Karpas-422 (cell line): ENCODE measurements around the gene CCDC107. TPM values are rescaled to one million over a fixed set of nuclear protein-coding genes. Genes with fewer than 3 reads are reported as not detected.
A peak's percentile ranks its signal among the peaks of the same experiment; 100 is the strongest.
"Not testable (repeated sequence)": the region's sequence is repeated elsewhere in the genome, so short reads cannot be mapped to it uniquely, and the experiment has no call there.

ENCODE experiments used
- DNase-seq: peaks from one replicate; pipeline ENCODE4 v3.0.0-alpha.2; 2015
- H2AFZ ChIP-seq: fragments of 200-600 bp; sonication (generic); 2 replicates; pipeline ENCODE4 v1.6.1; 2014; ENCODE audit warnings: antibody characterized with exemption, low read length, mixed read lengths
- H3K27ac ChIP-seq: fragments of 200-600 bp; sonication (generic); 2 replicates; pipeline ENCODE4 v1.5.1; 2014; ENCODE audit warnings: mild to moderate bottlenecking, low read length, moderate library complexity
- H3K27me3 ChIP-seq: fragments of 200-600 bp; sonication (generic); 2 replicates; pipeline ENCODE4 v1.6.1; 2014; ENCODE audit warnings: low read length, mixed read lengths
- H3K36me3 ChIP-seq: fragments of 200-600 bp; sonication (generic); 2 replicates; pipeline ENCODE4 v1.6.1; 2014; ENCODE audit warnings: low read length, mixed read lengths; ENCODE audit not compliant: insufficient read depth
- H3K4me1 ChIP-seq: fragments of 200-600 bp; sonication (generic); 2 replicates; pipeline ENCODE4 v1.6.1; 2014; ENCODE audit warnings: mild to moderate bottlenecking, low read length, mixed read lengths
- H3K4me2 ChIP-seq: fragments of 200-600 bp; sonication (generic); 2 replicates; pipeline ENCODE4 v1.6.1; 2014; ENCODE audit warnings: low read length, low read depth, mild to moderate bottlenecking; ENCODE audit not compliant: poor library complexity, severe bottlenecking
- H3K4me3 ChIP-seq: fragments of 200-600 bp; sonication (generic); 2 replicates; pipeline ENCODE4 v1.5.1; 2014; ENCODE audit warnings: mild to moderate bottlenecking, antibody characterized with exemption, low read length, mixed read lengths
- H3K79me2 ChIP-seq: fragments of 200-600 bp; sonication (generic); 2 replicates; pipeline ENCODE4 v1.6.1; 2014; ENCODE audit warnings: mild to moderate bottlenecking, low read length, mixed read lengths
- H3K9ac ChIP-seq: fragments of 200-600 bp; sonication (generic); 2 replicates; pipeline ENCODE4 v1.6.0; 2014; ENCODE audit warnings: low read length
- H3K9me2 ChIP-seq: fragments of 200-600 bp; sonication (generic), shearing (Covaris generic); replicated peaks from 2 replicates; pipeline ENCODE4 v1.6.0; 2014; ENCODE audit warnings: mild to moderate bottlenecking, low read length, moderate library complexity; ENCODE audit not compliant: insufficient read depth
- H3K9me3 ChIP-seq: fragments of 300-700, 200-600 bp; sonication (generic); 2 replicates; pipeline ENCODE4 v1.6.1; 2014; ENCODE audit warnings: low read length, mixed read lengths
- H4K20me1 ChIP-seq: fragments of 200-600 bp; sonication (generic); 2 replicates; pipeline ENCODE4 v1.6.1; 2014; ENCODE audit warnings: mild to moderate bottlenecking, antibody characterized with exemption, low read length, low read depth; ENCODE audit not compliant: insufficient read depth
- total RNA-seq: library from RNA; depleted of rRNA; stranded (reverse); fragments of >200 nt; shearing (Covaris generic); gene quantifications from 2 replicates; pipeline ENCODE4 v1.2.3, GENCODE V29; 2014; ENCODE audit warnings: low replicate concordance

CCDC107 gene
- total RNA-seq, 1 experiment from 2014 or later, result 13.2 TPM

- not testable (repeated sequence) for H3K79me2 ChIP-seq, H3K9me2 ChIP-seq, H3K9me3 ChIP-seq, H3K4me2 ChIP-seq, H3K9ac ChIP-seq, H3K4me3 ChIP-seq, H3K27ac ChIP-seq, H2AFZ ChIP-seq, H4K20me1 ChIP-seq, H3K36me3 ChIP-seq, DNase-seq, H3K27me3 ChIP-seq
- peaks cover 13% of the 10 kb centered on the region for H3K4me1 ChIP-seq
Observed at GRCh38 chr9:35640431-35640830, 17.7 kb upstream of the CCDC107 start.

- not testable (repeated sequence) for H3K27me3 ChIP-seq, H3K27ac ChIP-seq, H3K9me2 ChIP-seq, DNase-seq, H3K36me3 ChIP-seq, H3K9ac ChIP-seq, H2AFZ ChIP-seq, H3K4me2 ChIP-seq, H3K4me3 ChIP-seq, H4K20me1 ChIP-seq, H3K79me2 ChIP-seq, H3K9me3 ChIP-seq
- H3K4me1 ChIP-seq, result peaks cover 12% of the 10 kb centered on the region
Observed at GRCh38 chr9:35641478-35641877, 16.6 kb upstream of the CCDC107 start.

- Histone ChIP-seq H3K9me2 (no peaks in the 10 kb centered on the region), H3K79me2 (no peaks in the 10 kb centered on the region), H3K36me3 (no peaks in the 10 kb centered on the region), H3K4me1 (peaks cover 22% of the 10 kb centered on the region), H3K9ac (no peak overlapping the region), H3K9me3 (no peaks in the 10 kb centered on the region), H3K4me2 (no peak overlapping the region), H3K4me3 (no peak overlapping the region), H3K27me3 (no peaks in the 10 kb centered on the region), H4K20me1 (no peaks in the 10 kb centered on the region), H3K27ac (no peak overlapping the region), H2AFZ (no peak overlapping the region)
- no peak for DNase-seq
Observed at GRCh38 chr9:35643046-35643445, 15.0 kb upstream of the CCDC107 start.

GRCh38 chr9:35645736-35646135 lies 12.4 kb upstream of the CCDC107 start:
- not testable (repeated sequence) for H3K36me3 ChIP-seq, DNase-seq, H3K27ac ChIP-seq, H4K20me1 ChIP-seq, H3K9me3 ChIP-seq, H3K27me3 ChIP-seq, H3K9me2 ChIP-seq, H3K79me2 ChIP-seq
- Histone ChIP-seq H3K4me1 (peaks cover 49% of the 10 kb centered on the region), H3K9ac (peak overlapping the region; percentile 70), H3K4me2 (peak overlapping the region; percentile 93), H2AFZ (peak overlapping the region; percentile 25), H3K4me3 (peak overlapping the region; percentile 68)

GRCh38 chr9:35646153-35646532 lies 11.9 kb upstream of the CCDC107 start:
- H3K27me3 ChIP-seq, result no peaks in the 10 kb centered on the region
- H3K9me2 ChIP-seq, result no peaks in the 10 kb centered on the region
- peaks cover 53% of the 10 kb centered on the region for H3K4me1 ChIP-seq
- H3K36me3 ChIP-seq, result no peaks in the 10 kb centered on the region
- peak overlapping the region; percentile 25 for H2AFZ ChIP-seq
- peak overlapping the region; percentile 68 for H3K4me3 ChIP-seq
- H3K9ac ChIP-seq, result peak overlapping the region; percentile 70
- DNase-seq, result no peak
- H3K79me2 ChIP-seq, result peaks cover 9% of the 10 kb centered on the region; the same call in 1 of the 2 replicates
- H3K9me3 ChIP-seq, result no peaks in the 10 kb centered on the region
- no peaks in the 10 kb centered on the region for H4K20me1 ChIP-seq
- H3K27ac ChIP-seq, result no peak overlapping the region
- peak overlapping the region; percentile 93 for H3K4me2 ChIP-seq

GRCh38 chr9:35646533-35647265 lies 11.4 kb upstream of the CCDC107 start:
- Histone ChIP-seq H3K4me3 (peak overlapping the region; percentile 68), H3K4me1 (peaks cover 57% of the 10 kb centered on the region), H3K9me2 (no peaks in the 10 kb centered on the region), H3K79me2 (peaks cover 9% of the 10 kb centered on the region; the same call in 1 of the 2 replicates), H2AFZ (peak overlapping the region; percentile 25), H3K27ac (peak overlapping the region; percentile 53; the same call in 1 of the 2 replicates), H3K9ac (peak overlapping the region; percentile 70), H3K36me3 (no peaks in the 10 kb centered on the region), H4K20me1 (no peaks in the 10 kb centered on the region), H3K4me2 (peak overlapping the region; percentile 93), H3K27me3 (no peaks in the 10 kb centered on the region), H3K9me3 (no peaks in the 10 kb centered on the region)
- DNase-seq, result peak; percentile 96

GRCh38 chr9:35649431-35650340 lies 8.4 kb upstream of the CCDC107 start:
- no peaks in the 10 kb centered on the region for H3K36me3 ChIP-seq
- peak overlapping the region; percentile 78 for H3K9ac ChIP-seq
- peak; percentile 72 for DNase-seq
- peak overlapping the region; percentile 79 for H3K27ac ChIP-seq
- H3K79me2 ChIP-seq, result peaks cover 9% of the 10 kb centered on the region; the same call in 1 of the 2 replicates
- peak overlapping the region; percentile 80 for H3K4me3 ChIP-seq
- H3K4me1 ChIP-seq, result peaks cover 57% of the 10 kb centered on the region
- H3K9me3 ChIP-seq, result no peaks in the 10 kb centered on the region
- no peaks in the 10 kb centered on the region for H4K20me1 ChIP-seq
- H2AFZ ChIP-seq, result peak overlapping the region; percentile 93
- peak overlapping the region; percentile 98 for H3K4me2 ChIP-seq
- H3K9me2 ChIP-seq, result no peaks in the 10 kb centered on the region
- H3K27me3 ChIP-seq, result no peaks in the 10 kb centered on the region
